ENCODE measurements around the gene TGM6. TPM values are rescaled to one million over a fixed set of nuclear protein-coding genes. Genes with fewer than 3 reads are reported as not detected.
A peak's percentile ranks its signal among the peaks of the same experiment; 100 is the strongest.

TGM6 gene
- total and polyA plus RNA-seq, 9 of the 15 experiments (the other 6 are each of a cell fraction or from before 2014, with no cell fraction given) = not detected

GRCh38 chr20:2349801-2350200 is 30.9 kb upstream of the TGM6 start:
- Histone ChIP-seq H2AFZ (ENCODE audit: low read depth, low read length) (no peak overlapping the region), H3K27me3 (ENCODE audit: control insufficient read depth in 2 of 2, insufficient read depth in 2 of 2, low read length in 2 of 2) (no peaks in the 10 kb centered on the region; a peak in 1 of 5 replicates), H3K9me1 (ENCODE audit: control insufficient read depth, insufficient read depth, low read length) (no peaks in the 10 kb centered on the region), H3K79me2 (ENCODE audit: control insufficient read depth, insufficient read depth, low read length) (no peaks in the 10 kb centered on the region), H3K9ac (ENCODE audit: insufficient read depth in 1 of 2, low read depth in 2 of 2, low read length in 2 of 2) (no peak overlapping the region), H4K20me1 (replicated peaks; ENCODE audit: control insufficient read depth, insufficient read depth, low read length) (no peaks in the 10 kb centered on the region), H3K27ac (ENCODE audit: extremely low read depth, low read depth, low read length) (no peak overlapping the region), H3K4me3 (no peak overlapping the region), H3K9me3 (replicated peaks; ENCODE audit: control insufficient read depth, insufficient read depth, low read depth, low read length) (no peaks in the 10 kb centered on the region), H3K36me3 (ENCODE audit: control insufficient read depth, insufficient read depth, low read length) (no peaks in the 10 kb centered on the region), H3K4me1 (replicated peaks in 1 of 2; ENCODE audit: control insufficient read depth in 2 of 2, insufficient read depth in 2 of 2, low read length in 2 of 2) (no peaks in the 10 kb centered on the region; a peak in 2 of 5 replicates), H3K4me2 (ENCODE audit: insufficient read depth, low read length) (no peak overlapping the region)
- intact Hi-C loops (cut with micrococcal nuclease) (loop anchor here (2.0 to 5.0 kb wide), 2 partner anchors 48 to 103 kb away; no protein-coding TSS in a partner anchor), in situ Hi-C loops (cut with MboI) (no loop called here)
- no TSS peak for BruUV-seq (replicated peaks)
- ChIA-PET POLR2A (no interaction called here), CTCF (ENCODE audit: low intra/inter-chr PET ratio) (interaction anchor here (0.7 kb wide), 1 partner anchor 143 kb away, joined by 3 read pairs; no protein-coding TSS in a partner anchor)
- ATAC-seq (no peak), DNase-seq (ENCODE audit: extremely low read depth in 1 of 4, low spot score in 3 of 4) (no peak), FAIRE-seq (no peak)
- WGBS (ENCODE audit: insufficient coverage, low coverage, missing lambda C conversion rate) = 3% methylated on average over 4 of the region's 4 CpGs
- TF ChIP-seq SETDB1 (IDR thresholded peaks at IDR 0.05; ENCODE audit: low read length) = no peak
- no peak for TF ChIP-seq RBM15 (IDR thresholded peaks at IDR 0.05; ENCODE audit: insufficient read depth, low read length)

- no peaks in the 10 kb centered on the region for H3K9me3 ChIP-seq (replicated peaks; ENCODE audit: control insufficient read depth, insufficient read depth, low read depth, low read length)
- ATAC-seq (no peak), DNase-seq (ENCODE audit: extremely low read depth in 1 of 4, low spot score in 3 of 4) (no peak), FAIRE-seq (no peak)
- no TSS peak for BruUV-seq (replicated peaks)
- ChIA-PET POLR2A (no interaction called here), CTCF (ENCODE audit: low intra/inter-chr PET ratio) (no interaction called here)
- no peak overlapping the region for H3K4me3 ChIP-seq
- H3K79me2 ChIP-seq (ENCODE audit: control insufficient read depth, insufficient read depth, low read length) = no peaks in the 10 kb centered on the region
- intact Hi-C loops (cut with micrococcal nuclease) (loop anchor here (2.0 kb wide), 1 partner anchor 102 kb away; no protein-coding TSS in a partner anchor), in situ Hi-C loops (cut with MboI) (no loop called here)
- H2AFZ ChIP-seq (ENCODE audit: low read depth, low read length) = no peak overlapping the region
- H3K36me3 ChIP-seq (ENCODE audit: control insufficient read depth, insufficient read depth, low read length) = no peaks in the 10 kb centered on the region
- H3K27ac ChIP-seq (ENCODE audit: extremely low read depth, low read depth, low read length) = no peak overlapping the region
- 7% methylated on average over 3 of the region's 5 CpGs for WGBS (ENCODE audit: insufficient coverage, low coverage, missing lambda C conversion rate)
- no peaks in the 10 kb centered on the region for H4K20me1 ChIP-seq (replicated peaks; ENCODE audit: control insufficient read depth, insufficient read depth, low read length)
- no peaks in the 10 kb centered on the region; a peak in 2 of 5 replicates for H3K4me1 ChIP-seq (replicated peaks in 1 of 2; ENCODE audit: control insufficient read depth in 2 of 2, insufficient read depth in 2 of 2, low read length in 2 of 2)
- H3K9ac ChIP-seq (ENCODE audit: insufficient read depth in 1 of 2, low read depth in 2 of 2, low read length in 2 of 2) = no peak overlapping the region
- no peak for TF ChIP-seq KAT7 (CRISPR knock-in tag; IDR thresholded peaks at IDR 0.05; ENCODE audit: borderline replicate concordance)
- TF ChIP-seq CBX2 (IDR thresholded peaks at IDR 0.05; ENCODE audit: insufficient read depth, low read length, poor library complexity, severe bottlenecking) = no peak
- TF ChIP-seq NFIC (IDR thresholded peaks at IDR 0.05) = no peak
- peak; percentile 29; the same call in 1 of the 2 replicates for TF ChIP-seq TFE3 (CRISPR knock-in tag; IDR thresholded peaks at IDR 0.05)
- H3K4me2 ChIP-seq (ENCODE audit: insufficient read depth, low read length) = no peak overlapping the region
- H3K9me1 ChIP-seq (ENCODE audit: control insufficient read depth, insufficient read depth, low read length) = no peaks in the 10 kb centered on the region
- no peaks in the 10 kb centered on the region; a peak in 1 of 5 replicates for H3K27me3 ChIP-seq (ENCODE audit: control insufficient read depth in 2 of 2, insufficient read depth in 2 of 2, low read length in 2 of 2)
These were observed 30.1 kb upstream of the TGM6 start for GRCh38 chr20:2350606-2351005.

Data from K562 (cell line).